ENCODE results near the gene TMEM253. TPM values are rescaled to one million over a fixed set of nuclear protein-coding genes. Genes with fewer than 3 reads are reported as not detected.

Gene TMEM253
- total RNA-seq (2014; rRNA removed; shearing (Covaris generic); ENCODE audit: low replicate concordance): not detected in 2 replicates

DNA sequence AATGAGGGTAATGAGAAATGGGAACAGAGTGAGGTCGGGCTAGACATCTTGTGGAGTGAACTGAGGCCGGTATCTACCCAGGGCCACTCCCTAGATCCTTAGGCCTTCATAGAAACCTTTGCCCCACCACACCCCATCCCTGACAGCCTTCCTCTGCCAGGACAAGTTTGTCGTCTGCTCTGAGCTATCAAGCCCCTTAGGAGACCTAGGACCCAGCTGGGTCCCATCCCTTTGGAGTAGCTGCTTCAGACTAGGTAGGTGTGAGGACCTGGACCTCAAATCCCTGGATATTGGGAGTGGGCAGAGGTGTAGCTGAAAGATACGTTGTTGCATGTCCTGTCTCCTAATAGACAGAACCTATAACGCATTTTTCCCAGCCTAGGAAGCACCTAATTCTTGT is at the start of gene TMEM253:
TSS of gene TMEM253 (plus strand) at position 136 of the 400 bp plus-strand sequence. CDS start 278 bp downstream, outside the sequence.
- no peak for DNase-seq
- Histone ChIP-seq H3K36me3 (ENCODE audit: insufficient read depth, low read length) (no peaks in the 10 kb centered on the region), H3K4me3 (ENCODE audit: low read length) (no peak within 1 kb of the TSS), H3K9me2 (replicated peaks; ENCODE audit: insufficient read depth, low read length) (no peaks in the 10 kb centered on the region), H3K4me1 (ENCODE audit: low read length) (peaks cover 30% of the 10 kb centered on the region), H2AFZ (ENCODE audit: low read length) (no peak within 1 kb of the TSS), H3K4me2 (ENCODE audit: low read depth, low read length, poor library complexity, severe bottlenecking) (no peak within 1 kb of the TSS), H4K20me1 (ENCODE audit: insufficient read depth, low read depth, low read length) (no peaks in the 10 kb centered on the region; the same call in 1 of the 2 replicates), H3K27ac (ENCODE audit: low read length) (no peak within 1 kb of the TSS), H3K27me3 (ENCODE audit: low read length) (no peaks in the 10 kb centered on the region), H3K79me2 (ENCODE audit: low read length) (peaks cover 10% of the 10 kb centered on the region; the same call in 1 of the 2 replicates), H3K9ac (ENCODE audit: low read length) (no peak within 1 kb of the TSS), H3K9me3 (ENCODE audit: low read length) (no peaks in the 10 kb centered on the region)

DNA sequence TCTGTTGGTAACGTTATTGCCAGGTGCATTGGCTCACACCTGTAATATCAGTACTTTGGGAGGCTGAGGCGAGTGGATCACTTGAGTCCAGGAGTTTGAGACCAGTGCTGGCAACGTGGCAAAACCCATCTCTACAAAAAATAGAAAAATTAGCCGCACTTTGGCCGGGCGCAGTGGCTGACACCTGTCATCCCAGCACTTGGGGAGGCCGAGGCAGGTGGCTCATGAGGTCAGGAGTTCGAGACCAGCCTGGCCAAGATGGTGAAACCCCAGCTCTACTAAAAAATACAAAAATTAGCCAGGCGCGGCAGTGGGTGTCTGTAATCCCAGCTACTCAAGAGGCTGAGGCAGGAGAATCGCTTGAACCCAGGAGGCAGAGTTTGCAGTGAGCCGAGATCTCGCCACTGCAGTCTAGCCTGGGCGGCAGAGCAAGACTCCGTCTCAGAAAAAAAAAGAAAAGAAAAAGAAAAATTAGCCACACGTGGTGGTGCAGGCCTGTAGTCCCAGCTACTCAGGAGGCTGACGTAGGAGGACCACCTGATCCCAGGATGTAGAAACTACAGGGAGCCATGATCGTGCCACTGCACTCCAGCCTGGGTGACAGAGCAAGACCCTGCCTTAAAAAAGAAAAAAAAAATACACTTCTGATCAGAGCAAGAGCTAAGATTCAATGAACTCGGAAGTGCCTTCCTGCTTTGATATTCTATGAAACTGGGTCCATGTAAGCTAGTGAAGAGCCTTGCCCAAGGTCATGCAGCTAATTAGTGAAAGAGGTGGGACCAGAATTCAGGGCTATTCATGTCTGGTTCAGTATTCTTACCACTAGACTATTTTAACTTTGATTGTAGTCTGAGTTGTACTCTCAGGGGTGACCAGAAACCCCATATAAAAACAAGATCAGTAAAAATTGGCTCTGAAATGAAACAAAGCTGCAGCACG is 47.4 kb upstream of the TMEM253 start:
- Histone ChIP-seq H3K4me1 (ENCODE audit: low read length) (no peaks in the 10 kb centered on the region), H3K36me3 (ENCODE audit: insufficient read depth, low read length) (no peaks in the 10 kb centered on the region), H3K9me2 (replicated peaks; ENCODE audit: insufficient read depth, low read length) (no peaks in the 10 kb centered on the region), H4K20me1 (ENCODE audit: insufficient read depth, low read depth, low read length) (no peaks in the 10 kb centered on the region), H2AFZ (ENCODE audit: low read length) (no peak overlapping the region), H3K27me3 (ENCODE audit: low read length) (no peaks in the 10 kb centered on the region), H3K27ac (ENCODE audit: low read length) (no peak overlapping the region), H3K9me3 (ENCODE audit: low read length) (no peaks in the 10 kb centered on the region), H3K9ac (ENCODE audit: low read length) (no peak overlapping the region), H3K4me2 (ENCODE audit: low read depth, low read length, poor library complexity, severe bottlenecking) (no peak overlapping the region), H3K79me2 (ENCODE audit: low read length) (no peaks in the 10 kb centered on the region), H3K4me3 (ENCODE audit: low read length) (no peak overlapping the region)
- no peak for DNase-seq

DNA sequence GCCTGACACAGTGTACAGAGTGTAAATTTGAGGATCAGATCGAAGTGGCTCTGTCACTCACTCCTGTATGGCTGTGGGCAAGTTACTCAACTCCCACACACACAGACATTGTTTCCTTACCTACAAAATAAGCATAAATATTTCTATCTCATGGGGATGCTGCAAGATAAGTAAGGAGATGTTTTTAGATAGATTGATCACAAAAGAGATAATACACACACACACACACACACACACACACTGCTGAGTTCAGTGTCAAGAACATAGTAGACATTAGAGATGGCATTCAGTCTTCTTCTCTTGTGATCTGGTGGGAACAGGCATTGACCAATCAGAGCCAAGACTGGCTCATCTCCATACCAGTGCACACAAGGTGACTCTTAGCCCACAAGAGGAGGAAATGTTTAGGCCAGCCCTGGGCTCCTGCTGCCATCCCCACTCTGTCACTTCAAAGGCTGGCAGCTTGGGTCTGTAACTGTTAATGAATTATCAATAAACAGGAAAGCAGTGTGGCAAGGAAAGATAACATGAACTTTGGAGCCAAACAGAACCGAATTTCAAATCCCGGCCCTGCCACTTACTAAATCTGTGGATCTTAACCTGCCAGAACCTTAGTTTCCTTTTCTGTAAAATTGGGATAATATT is 46.6 kb upstream of the TMEM253 start:
- no peaks in the 10 kb centered on the region for H3K36me3 ChIP-seq (ENCODE audit: insufficient read depth, low read length)
- no peaks in the 10 kb centered on the region for H3K27me3 ChIP-seq (ENCODE audit: low read length)
- no peak overlapping the region for H3K4me3 ChIP-seq (ENCODE audit: low read length)
- no peak overlapping the region for H3K4me2 ChIP-seq (ENCODE audit: low read depth, low read length, poor library complexity, severe bottlenecking)
- H4K20me1 ChIP-seq (ENCODE audit: insufficient read depth, low read depth, low read length): no peaks in the 10 kb centered on the region
- H3K9me2 ChIP-seq (replicated peaks; ENCODE audit: insufficient read depth, low read length): no peaks in the 10 kb centered on the region
- no peaks in the 10 kb centered on the region for H3K9me3 ChIP-seq (ENCODE audit: low read length)
- H3K27ac ChIP-seq (ENCODE audit: low read length): no peak overlapping the region
- H3K79me2 ChIP-seq (ENCODE audit: low read length): no peaks in the 10 kb centered on the region
- H3K9ac ChIP-seq (ENCODE audit: low read length): no peak overlapping the region
- DNase-seq: no peak
- H2AFZ ChIP-seq (ENCODE audit: low read length): no peak overlapping the region
- H3K4me1 ChIP-seq (ENCODE audit: low read length): no peaks in the 10 kb centered on the region

GRCh38 chr14:21054768-21055145 is 46.1 kb upstream of the TMEM253 start:
- H3K27ac ChIP-seq (ENCODE audit: low read length): no peak overlapping the region
- no peaks in the 10 kb centered on the region for H4K20me1 ChIP-seq (ENCODE audit: insufficient read depth, low read depth, low read length)
- no peak overlapping the region for H3K4me2 ChIP-seq (ENCODE audit: low read depth, low read length, poor library complexity, severe bottlenecking)
- no peaks in the 10 kb centered on the region for H3K79me2 ChIP-seq (ENCODE audit: low read length)
- H3K4me1 ChIP-seq (ENCODE audit: low read length): no peaks in the 10 kb centered on the region
- no peak for DNase-seq
- H3K27me3 ChIP-seq (ENCODE audit: low read length): no peaks in the 10 kb centered on the region
- H3K4me3 ChIP-seq (ENCODE audit: low read length): no peak overlapping the region
- H3K9ac ChIP-seq (ENCODE audit: low read length): no peak overlapping the region
- no peaks in the 10 kb centered on the region for H3K9me3 ChIP-seq (ENCODE audit: low read length)
- H3K9me2 ChIP-seq (replicated peaks; ENCODE audit: insufficient read depth, low read length): no peaks in the 10 kb centered on the region
- no peak overlapping the region for H2AFZ ChIP-seq (ENCODE audit: low read length)
- H3K36me3 ChIP-seq (ENCODE audit: insufficient read depth, low read length): no peaks in the 10 kb centered on the region

- Histone ChIP-seq H3K9me3 (ENCODE audit: low read length) (no peaks in the 10 kb centered on the region), H3K4me3 (ENCODE audit: low read length) (no peak overlapping the region), H3K27ac (ENCODE audit: low read length) (no peak overlapping the region), H3K79me2 (ENCODE audit: low read length) (no peaks in the 10 kb centered on the region), H3K4me2 (ENCODE audit: low read depth, low read length, poor library complexity, severe bottlenecking) (no peak overlapping the region), H3K27me3 (ENCODE audit: low read length) (no peaks in the 10 kb centered on the region), H3K4me1 (ENCODE audit: low read length) (no peaks in the 10 kb centered on the region), H4K20me1 (ENCODE audit: insufficient read depth, low read depth, low read length) (no peaks in the 10 kb centered on the region), H3K9ac (ENCODE audit: low read length) (no peak overlapping the region), H3K36me3 (ENCODE audit: insufficient read depth, low read length) (no peaks in the 10 kb centered on the region), H3K9me2 (replicated peaks; ENCODE audit: insufficient read depth, low read length) (no peaks in the 10 kb centered on the region), H2AFZ (ENCODE audit: low read length) (no peak overlapping the region)
- DNase-seq: no peak
These were observed 45.3 kb upstream of the TMEM253 start for GRCh38 chr14:21055432-21056117.

- DNase-seq: no peak
- Histone ChIP-seq H4K20me1 (ENCODE audit: insufficient read depth, low read depth, low read length) (no peaks in the 10 kb centered on the region), H2AFZ (ENCODE audit: low read length) (no peak overlapping the region), H3K27ac (ENCODE audit: low read length) (no peak overlapping the region), H3K9ac (ENCODE audit: low read length) (no peak overlapping the region), H3K36me3 (ENCODE audit: insufficient read depth, low read length) (no peaks in the 10 kb centered on the region), H3K4me1 (ENCODE audit: low read length) (no peaks in the 10 kb centered on the region), H3K4me3 (ENCODE audit: low read length) (no peak overlapping the region), H3K79me2 (ENCODE audit: low read length) (no peaks in the 10 kb centered on the region), H3K4me2 (ENCODE audit: low read depth, low read length, poor library complexity, severe bottlenecking) (no peak overlapping the region), H3K9me2 (replicated peaks; ENCODE audit: insufficient read depth, low read length) (no peaks in the 10 kb centered on the region), H3K9me3 (ENCODE audit: low read length) (no peaks in the 10 kb centered on the region), H3K27me3 (ENCODE audit: low read length) (no peaks in the 10 kb centered on the region)
These were observed 44.2 kb upstream of the TMEM253 start for GRCh38 chr14:21056520-21057163.

GRCh38 chr14:21057803-21058675 is 42.8 kb upstream of the TMEM253 start, which contains the start of gene RNASE8:
RNASE8 (plus strand) TSS chr14:21057822; CDS start chr14:21057893, 71 bp downstream.
- no peak within 1 kb of the TSS for H3K9ac ChIP-seq (ENCODE audit: low read length)
- no peak within 1 kb of the TSS for H2AFZ ChIP-seq (ENCODE audit: low read length)

More at GRCh38 chr14:21057803-21058675, 42.8 kb upstream of the TMEM253 start, which contains the start of gene RNASE8:
- no peak within 1 kb of the TSS for H3K4me3 ChIP-seq (ENCODE audit: low read length)
- no peaks in the 10 kb centered on the region for H4K20me1 ChIP-seq (ENCODE audit: insufficient read depth, low read depth, low read length)
- H3K79me2 ChIP-seq (ENCODE audit: low read length): no peaks in the 10 kb centered on the region
- H3K4me2 ChIP-seq (ENCODE audit: low read depth, low read length, poor library complexity, severe bottlenecking): no peak within 1 kb of the TSS
- H3K36me3 ChIP-seq (ENCODE audit: insufficient read depth, low read length): no peaks in the 10 kb centered on the region
- no peaks in the 10 kb centered on the region for H3K9me2 ChIP-seq (replicated peaks; ENCODE audit: insufficient read depth, low read length)
- H3K27ac ChIP-seq (ENCODE audit: low read length): no peak within 1 kb of the TSS
- no peaks in the 10 kb centered on the region for H3K4me1 ChIP-seq (ENCODE audit: low read length)
- H3K9me3 ChIP-seq (ENCODE audit: low read length): no peaks in the 10 kb centered on the region
- no peak for DNase-seq
- H3K27me3 ChIP-seq (ENCODE audit: low read length): no peaks in the 10 kb centered on the region
